Measurements from ENCODE around the gene HDAC6. TPM values are rescaled to one million over a fixed set of nuclear protein-coding genes. Genes with fewer than 3 reads are reported as not detected.

The HDAC6 gene
- total and polyA plus RNA-seq, 7 donors, result 21.8 to 47.1 (median 31.8) TPM

DNA sequence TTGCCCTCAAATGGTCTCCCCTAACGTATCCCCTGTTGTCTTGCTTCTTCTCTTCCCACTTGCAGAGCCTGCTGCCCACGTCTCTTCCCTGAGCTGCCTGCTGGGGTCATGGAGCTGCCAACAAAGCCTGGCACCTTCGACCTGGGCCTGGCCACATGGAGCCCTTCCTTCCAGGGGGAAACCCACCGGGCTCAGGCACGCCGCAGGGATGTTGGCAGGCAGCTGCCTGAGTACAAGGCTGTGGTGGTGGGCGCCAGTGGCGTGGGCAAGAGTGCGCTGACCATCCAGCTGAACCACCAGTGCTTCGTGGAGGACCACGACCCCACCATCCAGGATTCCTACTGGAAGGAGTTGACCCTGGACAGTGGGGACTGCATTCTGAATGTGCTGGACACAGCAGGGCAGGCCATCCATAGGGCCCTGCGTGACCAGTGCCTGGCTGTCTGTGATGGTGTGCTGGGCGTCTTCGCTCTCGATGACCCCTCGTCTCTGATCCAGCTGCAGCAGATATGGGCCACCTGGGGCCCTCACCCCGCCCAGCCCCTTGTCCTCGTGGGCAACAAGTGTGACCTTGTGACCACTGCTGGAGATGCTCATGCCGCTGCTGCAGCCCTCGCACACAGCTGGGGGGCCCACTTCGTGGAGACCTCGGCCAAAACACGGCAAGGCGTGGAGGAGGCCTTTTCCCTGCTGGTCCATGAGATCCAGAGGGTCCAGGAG is 27.3 kb downstream of the HDAC6 start:
- Histone ChIP-seq H3K4me1 (no peaks in the 10 kb centered on the region), H3K27ac (no peak overlapping the region), H3K9me3 (no peaks in the 10 kb centered on the region), H3K27me3 (ENCODE audit: insufficient read depth in 3 of 3, low read length in 2 of 3) (peaks cover 0 to 39% (median 5%) of the 10 kb centered on the region in 3 donors), H3K36me3 (ENCODE audit: insufficient read depth in 1 of 2, low read depth in 1 of 2) (peaks cover 0 to 8% of the 10 kb centered on the region in 2 donors), H3K4me3 (no peak overlapping the region)
- intact Hi-C loops (cut with DNase I), result no loop called here
- DNase-seq (no peak), ATAC-seq (no peak)
- 76 to 93% (median 84%) methylated on average over 15 to 24 of the region's 24 CpGs for WGBS, 3 donors
- TF ChIP-seq, protein P1, sequence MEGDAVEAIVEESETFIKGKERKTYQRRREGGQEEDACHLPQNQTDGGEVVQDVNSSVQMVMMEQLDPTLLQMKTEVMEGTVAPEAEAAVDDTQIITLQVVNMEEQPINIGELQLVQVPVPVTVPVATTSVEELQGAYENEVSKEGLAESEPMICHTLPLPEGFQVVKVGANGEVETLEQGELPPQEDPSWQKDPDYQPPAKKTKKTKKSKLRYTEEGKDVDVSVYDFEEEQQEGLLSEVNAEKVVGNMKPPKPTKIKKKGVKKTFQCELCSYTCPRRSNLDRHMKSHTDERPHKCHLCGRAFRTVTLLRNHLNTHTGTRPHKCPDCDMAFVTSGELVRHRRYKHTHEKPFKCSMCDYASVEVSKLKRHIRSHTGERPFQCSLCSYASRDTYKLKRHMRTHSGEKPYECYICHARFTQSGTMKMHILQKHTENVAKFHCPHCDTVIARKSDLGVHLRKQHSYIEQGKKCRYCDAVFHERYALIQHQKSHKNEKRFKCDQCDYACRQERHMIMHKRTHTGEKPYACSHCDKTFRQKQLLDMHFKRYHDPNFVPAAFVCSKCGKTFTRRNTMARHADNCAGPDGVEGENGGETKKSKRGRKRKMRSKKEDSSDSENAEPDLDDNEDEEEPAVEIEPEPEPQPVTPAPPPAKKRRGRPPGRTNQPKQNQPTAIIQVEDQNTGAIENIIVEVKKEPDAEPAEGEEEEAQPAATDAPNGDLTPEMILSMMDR (IDR thresholded peaks at IDR 0.05), result no peak

DNA sequence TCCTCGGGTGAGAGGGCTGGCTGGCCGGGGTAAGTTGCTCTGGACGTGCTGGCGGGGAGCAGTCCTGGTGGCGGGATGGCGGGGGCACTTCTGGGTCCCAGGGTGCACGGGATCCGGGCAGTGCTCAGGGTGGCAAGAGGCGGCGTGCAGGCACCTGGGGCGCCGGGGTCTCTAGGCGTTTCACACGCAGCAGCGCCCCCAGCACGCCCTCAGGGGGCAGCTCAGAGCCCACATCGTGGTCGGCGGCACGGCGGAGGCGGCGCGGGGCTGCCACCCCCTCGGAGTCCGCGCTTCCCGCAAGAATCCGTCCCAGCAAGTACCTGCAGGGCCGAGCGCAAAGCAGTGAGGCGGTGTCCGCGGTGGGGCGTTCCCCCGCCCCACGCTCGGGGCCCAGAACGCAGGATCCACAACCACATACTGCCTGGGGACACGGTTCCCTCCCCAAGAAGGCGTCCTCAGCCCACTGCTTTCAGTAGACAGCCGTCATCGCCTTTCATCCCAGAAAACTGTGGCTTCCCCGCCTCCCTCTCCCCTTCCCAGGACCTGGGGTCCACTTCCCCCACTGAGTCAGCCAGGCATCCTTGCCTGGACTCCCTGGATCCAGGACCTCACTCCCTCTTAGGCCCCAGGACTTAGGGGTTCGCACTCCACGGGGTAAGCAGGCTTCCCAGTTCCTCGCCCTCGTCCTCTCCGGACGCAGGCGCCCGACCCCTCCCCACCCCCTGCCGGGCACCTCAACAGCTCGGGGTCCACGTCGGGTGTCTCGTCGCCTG is 29.5 kb downstream of the HDAC6 start:
- intact Hi-C loops (cut with DNase I), result no loop called here
- ATAC-seq (no peak), DNase-seq (no peak)
- H3K36me3 ChIP-seq (ENCODE audit: insufficient read depth in 1 of 2, low read depth in 1 of 2), result no peaks in the 10 kb centered on the region
- no peaks in the 10 kb centered on the region for H3K4me1 ChIP-seq
- H3K9me3 ChIP-seq, result no peaks in the 10 kb centered on the region
- H3K4me3 ChIP-seq, result no peak overlapping the region
- TF ChIP-seq, protein P1 (IDR thresholded peaks at IDR 0.05), result no peak
- WGBS, 3 donors, result 4 to 37% (median 12%) methylated on average over 20 to 58 of the region's 58 CpGs
- H3K27ac ChIP-seq, result no peak overlapping the region
- peaks cover 0 to 54% (median 5%) of the 10 kb centered on the region in 3 donors for H3K27me3 ChIP-seq (ENCODE audit: insufficient read depth in 3 of 3, low read length in 2 of 3)

DNA sequence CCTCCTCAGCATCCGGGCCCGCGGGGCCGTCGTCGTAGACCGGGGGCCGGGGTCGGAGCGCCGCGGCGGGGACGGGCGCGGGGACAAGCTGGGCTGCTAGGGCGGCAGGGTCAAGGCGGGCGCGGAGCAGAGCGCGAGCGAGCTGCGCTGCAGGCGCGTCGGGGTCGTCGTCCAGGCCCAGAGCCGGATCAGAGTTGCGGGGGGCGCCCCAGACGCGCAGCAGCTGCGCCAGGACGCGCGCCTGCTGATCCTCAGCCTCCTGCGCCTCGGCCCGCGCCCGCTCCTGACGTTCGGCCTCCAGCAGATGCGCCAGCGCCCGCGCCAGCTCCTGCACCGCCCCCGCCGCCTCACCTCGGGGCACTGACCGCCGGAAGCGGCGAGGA is 30.0 kb downstream of the HDAC6 start:
- no peak for DNase-seq
- Histone ChIP-seq H3K36me3 (ENCODE audit: insufficient read depth in 1 of 2, low read depth in 1 of 2) (no peaks in the 10 kb centered on the region), H3K27ac (no peak overlapping the region), H3K27me3 (ENCODE audit: insufficient read depth in 3 of 3, low read length in 2 of 3) (peaks cover 0 to 60% (median 5%) of the 10 kb centered on the region in 3 donors), H3K4me1 (no peaks in the 10 kb centered on the region), H3K9me3 (no peaks in the 10 kb centered on the region), H3K4me3 (no peak overlapping the region)
- intact Hi-C loops (cut with DNase I), result no loop called here
- WGBS, 3 donors, result 2 to 36% methylated on average over 44 to 46 of the region's 57 CpGs; no CpG with 5 or more reads in 1 of the 3 donors
- ATAC-seq, result no peak
- TF ChIP-seq, protein P1 (IDR thresholded peaks at IDR 0.05), result no peak

DNA sequence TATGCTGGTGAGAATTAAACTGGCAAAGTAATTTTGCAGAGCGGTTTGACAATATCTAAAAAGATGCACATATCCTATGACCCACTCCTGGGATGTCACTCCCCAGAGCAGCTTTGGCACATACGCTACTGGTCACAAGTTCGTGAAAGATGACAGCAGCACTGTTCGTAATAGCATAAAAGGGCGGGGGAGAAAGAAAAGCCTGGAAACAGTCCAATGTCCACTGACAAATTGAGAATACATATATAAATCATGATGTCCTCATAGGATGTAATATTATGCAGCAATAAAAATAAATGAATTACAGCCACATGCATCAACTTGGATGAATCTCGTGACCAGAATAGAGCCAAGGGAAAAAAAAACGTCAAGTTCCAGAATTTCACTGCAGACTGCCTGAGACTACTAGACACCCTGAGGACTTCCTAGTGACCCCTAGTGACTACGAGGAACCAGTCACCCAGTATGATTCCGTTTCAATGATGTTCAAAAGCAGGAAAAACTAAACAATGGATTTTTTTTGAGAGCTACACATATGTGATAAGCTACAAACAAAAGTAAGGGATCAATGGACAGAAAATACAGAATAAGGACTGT is 31.8 kb downstream of the HDAC6 start:
- TF ChIP-seq, protein P1 (IDR thresholded peaks at IDR 0.05), result no peak
- Histone ChIP-seq H3K9me3 (no peaks in the 10 kb centered on the region), H3K27me3 (ENCODE audit: insufficient read depth in 3 of 3, low read length in 2 of 3) (peaks cover 0 to 66% (median 5%) of the 10 kb centered on the region in 3 donors), H3K4me3 (no peak overlapping the region), H3K27ac (no peak overlapping the region), H3K4me1 (no peaks in the 10 kb centered on the region), H3K36me3 (ENCODE audit: insufficient read depth in 1 of 2, low read depth in 1 of 2) (no peaks in the 10 kb centered on the region)
- ATAC-seq (no peak), DNase-seq (no peak)
- WGBS, 3 donors, result 29 to 46% (median 34%) methylated on average over 9 of the region's 9 CpGs
- intact Hi-C loops (cut with DNase I), result no loop called here
